Smooth muscle cell (in vitro differentiated cells): ENCODE measurements around the gene CELSR1. TPM values are rescaled to one million over a fixed set of nuclear protein-coding genes. Genes with fewer than 3 reads are reported as not detected.
"Not testable (repeated sequence)": the region's sequence is repeated elsewhere in the genome, so short reads cannot be mapped to it uniquely, and the experiment has no call there.

Experiments used
- DNase-seq: peaks from one replicate; lab custom pipeline; 2025; ENCODE audit not compliant: unreplicated experiment; lab: John Stamatoyannopoulos, UW
- H2AFZ ChIP-seq: fragments of 200-600 bp; sonication (generic); 2 replicates; pipeline ENCODE4 v1.6.0; 2016; ENCODE audit warnings: antibody characterized with exemption, low read depth, mild to moderate bottlenecking
- H3F3A ChIP-seq: fragments of 200-600 bp; sonication (generic); 2 replicates; pipeline ENCODE4 v1.6.0; 2017; ENCODE audit warnings: antibody characterized with exemption, low read depth
- H3K27ac ChIP-seq: fragments of 200-600 bp; sonication (generic); 2 replicates; pipeline ENCODE4 v1.5.1; 2016; ENCODE audit warnings: low read depth, mild to moderate bottlenecking
- H3K27me3 ChIP-seq: fragments of 200-600 bp; sonication (generic); 2 replicates; pipeline ENCODE4 v1.6.1; 2016; ENCODE audit warnings: low read depth, mild to moderate bottlenecking
- H3K36me3 ChIP-seq: fragments of 200-600 bp; sonication (generic); 2 replicates; pipeline ENCODE4 v1.5.1; 2016; ENCODE audit warnings: low read depth
- H3K4me1 ChIP-seq: fragments of 200-600 bp; sonication (generic); 2 replicates; pipeline ENCODE4 v1.5.1; 2016; ENCODE audit warnings: low read depth
- H3K4me2 ChIP-seq: fragments of 200-600 bp; sonication (generic); 2 replicates; pipeline ENCODE4 v1.6.0; 2016; ENCODE audit warnings: mild to moderate bottlenecking
- H3K4me3 ChIP-seq: fragments of 200-600 bp; sonication (generic); 2 replicates; pipeline ENCODE4 v1.5.1; 2016; ENCODE audit warnings: mild to moderate bottlenecking
- H3K79me2 ChIP-seq: fragments of 200-600 bp; sonication (generic); 2 replicates; pipeline ENCODE4 v1.6.0; 2016; ENCODE audit warnings: low read depth, mild to moderate bottlenecking
- H3K9ac ChIP-seq: fragments of 200-600 bp; sonication (generic); 2 replicates; pipeline ENCODE4 v1.6.0; 2016; ENCODE audit warnings: low read depth
- H3K9me3 ChIP-seq: fragments of 200-600 bp; sonication (generic); replicated peaks from 2 replicates; pipeline ENCODE4 v1.5.1; 2016; ENCODE audit warnings: low read depth
- H4K20me1 ChIP-seq: fragments of 200-600 bp; sonication (generic); 2 replicates; pipeline ENCODE4 v1.6.0; 2016; ENCODE audit warnings: low read depth
- CTCF ChIP-seq: fragments of 200-600 bp; sonication (generic); IDR thresholded peaks from 2 replicates; pipeline ENCODE4 v1.5.1; 2017; ENCODE audit warnings: borderline replicate concordance, mild to moderate bottlenecking, antibody characterized with exemption; ENCODE audit not compliant: insufficient read depth, poor library complexity, severe bottlenecking
- WGBS: methylation state at CpG from one replicate; pipeline ENCODE4 v1.1.7; 2016; ENCODE audit warnings: low lambda C conversion rate; 5-methylcytosine and 5-hydroxymethylcytosine counted together
- polyA plus RNA-seq: library from polyadenylated mRNA; unstranded; fragments of >200 nt; fragmentation: Nextera tagmentation; extraction: Ambion mirVana; gene quantifications from 2 replicates; pipeline ENCODE4 v1.2.1, GENCODE V29; 2016
- total RNA-seq: library from RNA; depleted of rRNA; stranded (reverse); fragments of >200 nt; gene quantifications from 2 replicates; pipeline ENCODE4 v1.2.3, GENCODE V29; 2014

CELSR1 gene
- total and polyA plus RNA-seq, 2 experiments from 2014 or later = 3.6 to 15.2 TPM

- Histone ChIP-seq H3K27ac (no peak overlapping the region), H3F3A (no peaks in the 10 kb centered on the region), H3K79me2 (no peaks in the 10 kb centered on the region), H4K20me1 (no peaks in the 10 kb centered on the region), H3K9ac (no peak overlapping the region), H3K27me3 (no peaks in the 10 kb centered on the region), H3K4me2 (no peak overlapping the region), H2AFZ (no peak overlapping the region), H3K4me1 (no peaks in the 10 kb centered on the region), H3K9me3 (peaks cover 4% of the 10 kb centered on the region), H3K36me3 (no peaks in the 10 kb centered on the region), H3K4me3 (no peak overlapping the region)
- DNase-seq = no peak
- WGBS = 96% methylated on average over 28 of the region's 28 CpGs
- no peak for TF ChIP-seq CTCF
Measured at GRCh38 chr22:46473021-46473779, 64.2 kb downstream of the CELSR1 start.

GRCh38 chr22:46472722-46473016 is 64.8 kb downstream of the CELSR1 start:
- 88% methylated on average over 8 of the region's 8 CpGs for WGBS
- Histone ChIP-seq H3K27me3 (no peaks in the 10 kb centered on the region), H3K4me3 (no peak overlapping the region), H3K4me2 (no peak overlapping the region), H3K27ac (no peak overlapping the region), H3F3A (no peaks in the 10 kb centered on the region), H3K36me3 (no peaks in the 10 kb centered on the region), H3K79me2 (no peaks in the 10 kb centered on the region), H3K4me1 (no peaks in the 10 kb centered on the region), H3K9ac (no peak overlapping the region), H3K9me3 (peaks cover 4% of the 10 kb centered on the region), H2AFZ (no peak overlapping the region), H4K20me1 (no peaks in the 10 kb centered on the region)
- DNase-seq = no peak
- no peak for TF ChIP-seq CTCF

- Histone ChIP-seq H3K9ac (no peak overlapping the region), H2AFZ (no peak overlapping the region), H3F3A (no peaks in the 10 kb centered on the region), H3K4me1 (no peaks in the 10 kb centered on the region), H3K36me3 (no peaks in the 10 kb centered on the region), H4K20me1 (no peaks in the 10 kb centered on the region), H3K4me2 (no peak overlapping the region), H3K79me2 (no peaks in the 10 kb centered on the region), H3K27ac (no peak overlapping the region), H3K9me3 (peaks cover 4% of the 10 kb centered on the region), H3K4me3 (no peak overlapping the region), H3K27me3 (no peaks in the 10 kb centered on the region)
- DNase-seq = no peak
- no peak for TF ChIP-seq CTCF
- WGBS = 73% methylated on average over 33 of the region's 33 CpGs
Measured at GRCh38 chr22:46471901-46472721, 65.3 kb downstream of the CELSR1 start.

- H3F3A ChIP-seq, H3K79me2 ChIP-seq, DNase-seq, H3K4me2 ChIP-seq, H3K9me3 ChIP-seq, H2AFZ ChIP-seq, H3K4me1 ChIP-seq, H4K20me1 ChIP-seq, H3K4me3 ChIP-seq, H3K27ac ChIP-seq, H3K9ac ChIP-seq, H3K36me3 ChIP-seq, H3K27me3 ChIP-seq: not testable (repeated sequence)
- WGBS = 95% methylated on average over 6 of the region's 6 CpGs
Measured at GRCh38 chr22:46471330-46471729, 66.1 kb downstream of the CELSR1 start.
